ENCODE data around the gene ATG9A. TPM values are rescaled to one million over a fixed set of nuclear protein-coding genes. Genes with fewer than 3 reads are reported as not detected.
A peak's percentile ranks its signal among the peaks of the same experiment; 100 is the strongest.
"Not testable (repeated sequence)": the region's sequence is repeated elsewhere in the genome, so short reads cannot be mapped to it uniquely, and the experiment has no call there.

ATG9A gene
- polyA plus RNA-seq, 10 donors = 27.9 to 37.3 (median 32.6) TPM

GRCh38 chr2:219207134-219207883 lies 22.1 kb downstream of the ATG9A start:
- DNase-seq = no peak

DNA sequence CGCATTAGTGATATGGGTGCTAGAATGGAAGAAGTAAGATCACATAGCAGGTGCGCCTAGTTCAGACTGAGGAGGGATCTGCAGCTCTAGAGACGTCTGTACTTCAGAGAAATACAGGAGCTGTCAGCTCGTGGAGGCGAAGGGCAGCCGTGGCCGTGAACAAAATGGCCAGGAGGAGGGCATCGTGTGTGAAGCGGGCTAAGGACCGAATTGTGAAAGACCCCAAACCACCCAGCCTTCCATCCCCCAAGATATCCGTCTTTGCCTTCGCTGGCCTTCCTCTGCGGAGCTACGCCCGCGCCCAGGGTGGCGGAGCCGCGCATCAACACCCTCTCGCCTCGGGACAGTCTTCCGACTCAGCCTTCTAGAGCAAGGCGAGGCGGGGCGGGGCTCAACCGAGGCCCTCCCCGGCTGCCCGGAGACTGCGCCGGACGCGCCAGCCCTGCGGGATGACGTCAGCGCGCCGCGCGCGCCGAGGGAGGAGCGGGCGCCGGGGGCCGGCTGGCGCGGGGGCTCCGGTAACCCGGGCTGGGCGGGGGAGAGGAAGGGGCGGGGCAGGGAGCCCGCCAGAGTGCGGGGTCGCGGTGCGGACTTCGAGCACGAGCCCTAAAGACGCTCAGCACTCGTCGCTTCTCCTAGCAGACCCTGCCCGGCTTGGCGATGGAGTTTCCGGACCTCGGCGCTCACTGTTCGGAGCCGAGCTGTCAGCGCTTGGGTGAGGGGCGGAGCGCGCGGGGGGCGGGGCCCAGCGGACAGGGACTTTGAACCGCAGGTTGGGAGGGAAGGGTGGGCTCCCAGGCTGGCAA lies 22.9 kb downstream of the ATG9A start, which contains the start of gene ZFAND2B:
TSS of gene ZFAND2B (plus strand) at position 455 of the 806 bp plus-strand sequence. CDS start at position 661, 206 bp downstream.
- peak; percentile 96 to 99 (median 98) for DNase-seq

DNA sequence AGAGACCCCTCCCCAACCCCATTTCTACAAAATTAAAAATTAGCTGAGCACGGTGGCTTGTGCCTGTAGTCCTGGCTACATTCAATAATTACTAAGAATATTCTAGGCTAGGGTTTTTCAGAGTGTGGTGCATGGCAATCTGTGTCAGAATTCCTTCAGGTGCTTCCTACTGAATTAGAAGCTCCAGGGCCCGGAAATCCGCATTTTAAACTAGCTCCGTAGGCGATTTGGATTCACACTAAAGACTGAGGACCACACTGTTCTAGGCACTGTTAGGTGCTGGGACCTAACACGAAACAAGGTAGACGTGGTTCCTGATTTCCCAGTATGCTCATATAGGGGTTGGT lies 23.5 kb downstream of the ATG9A start:
- DNase-seq = no peak

DNA sequence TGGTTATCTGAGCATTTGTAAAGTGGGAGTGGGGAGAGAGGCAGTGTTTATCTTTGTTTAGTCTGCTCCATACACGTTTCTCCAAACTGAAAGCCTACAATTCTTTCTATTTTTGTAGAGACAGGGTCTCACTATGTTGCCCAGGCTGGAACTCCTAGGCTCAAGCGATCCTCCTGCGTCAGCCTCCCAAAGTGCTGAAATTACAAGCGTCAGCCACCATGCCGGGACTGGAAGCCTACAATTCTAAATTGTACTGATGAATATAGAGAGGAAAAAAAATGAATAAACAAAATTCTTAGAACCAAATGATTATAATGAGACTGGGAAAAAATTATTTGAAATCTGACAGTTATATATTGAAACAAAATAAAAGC lies 24.3 kb downstream of the ATG9A start:
- DNase-seq = no peak

DNA sequence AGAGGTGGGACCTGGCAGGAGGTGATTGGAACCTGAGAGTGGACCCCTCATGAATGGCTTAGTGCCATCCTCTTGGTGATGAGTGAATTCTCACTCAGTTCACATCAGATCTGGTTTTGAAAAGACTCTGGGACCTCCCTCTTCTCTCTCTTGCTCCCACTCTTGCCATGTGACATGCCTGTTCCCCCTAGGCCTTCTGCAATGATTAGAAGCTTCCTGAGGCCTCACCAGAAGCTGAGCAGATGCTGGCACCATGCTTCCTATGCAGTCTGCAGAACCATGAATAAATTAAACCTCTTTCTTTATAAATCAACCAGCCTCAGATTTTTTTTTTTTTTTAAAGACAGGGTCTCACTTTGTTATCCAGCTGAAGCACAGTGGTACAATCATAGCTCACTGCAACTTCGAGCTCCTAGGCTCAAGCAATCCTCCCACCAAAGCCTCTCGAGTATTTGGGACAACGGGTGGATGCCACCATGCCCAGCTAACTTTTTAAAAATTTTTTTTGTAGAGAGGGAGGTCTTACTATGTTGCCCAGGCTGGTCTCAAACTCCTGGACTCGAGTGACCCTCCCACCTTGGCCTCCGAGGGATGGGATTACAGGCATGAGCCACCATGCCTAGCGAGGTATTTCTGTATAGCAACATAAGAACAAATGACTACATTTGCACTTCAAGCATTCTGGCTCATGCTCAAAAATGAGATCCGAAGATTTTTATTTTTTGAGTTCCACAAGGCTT lies 24.8 kb downstream of the ATG9A start:
- DNase-seq = no peak

- DNase-seq = not testable (repeated sequence)
These were observed 28.1 kb downstream of the ATG9A start for GRCh38 chr2:219201331-219201730.

DNA sequence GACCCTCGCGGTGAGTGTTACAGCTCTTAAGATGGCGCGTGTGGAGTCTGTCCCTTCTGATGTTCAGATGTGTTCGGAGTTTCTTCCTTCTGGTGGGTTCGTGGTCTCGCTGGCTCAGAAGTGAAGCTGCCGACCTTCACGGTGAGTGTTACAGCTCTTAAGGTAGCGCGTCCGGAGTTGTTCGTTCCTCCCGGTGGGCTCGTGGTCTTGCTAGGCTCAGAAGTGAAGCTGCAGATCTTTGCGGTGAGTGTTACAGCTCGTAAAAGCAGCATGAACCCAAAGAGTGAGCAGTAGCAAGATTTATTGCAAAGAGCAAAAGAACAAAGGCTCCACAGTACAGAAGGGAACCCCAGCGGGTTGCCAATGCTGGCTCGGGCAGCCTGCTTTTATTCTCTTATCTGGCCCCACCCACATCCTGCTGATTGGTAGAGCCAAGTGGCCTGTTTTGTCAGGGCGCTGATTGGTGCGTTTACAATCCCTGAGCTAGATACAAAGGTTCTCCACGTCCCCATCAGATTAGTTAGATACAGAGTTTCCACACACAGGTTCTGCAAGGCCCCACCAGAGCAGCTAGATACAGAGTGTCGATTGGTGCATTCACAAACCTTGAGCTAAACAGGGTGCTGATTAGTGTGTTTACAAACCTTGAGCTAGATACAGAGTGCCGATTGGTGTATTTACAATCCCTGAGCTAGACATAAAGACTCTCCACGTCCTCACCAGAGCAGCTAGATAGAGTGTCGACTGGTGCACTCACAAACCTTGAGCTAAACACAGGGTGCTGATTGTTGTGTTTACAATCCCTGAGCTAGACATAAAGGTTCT lies 28.7 kb downstream of the ATG9A start:
- not testable (repeated sequence) for DNase-seq

GRCh38 chr2:219199470-219200211 lies 29.8 kb downstream of the ATG9A start:
- no peak for DNase-seq

GRCh38 chr2:219198974-219199373 lies 30.5 kb downstream of the ATG9A start:
- no peak for DNase-seq

DNA sequence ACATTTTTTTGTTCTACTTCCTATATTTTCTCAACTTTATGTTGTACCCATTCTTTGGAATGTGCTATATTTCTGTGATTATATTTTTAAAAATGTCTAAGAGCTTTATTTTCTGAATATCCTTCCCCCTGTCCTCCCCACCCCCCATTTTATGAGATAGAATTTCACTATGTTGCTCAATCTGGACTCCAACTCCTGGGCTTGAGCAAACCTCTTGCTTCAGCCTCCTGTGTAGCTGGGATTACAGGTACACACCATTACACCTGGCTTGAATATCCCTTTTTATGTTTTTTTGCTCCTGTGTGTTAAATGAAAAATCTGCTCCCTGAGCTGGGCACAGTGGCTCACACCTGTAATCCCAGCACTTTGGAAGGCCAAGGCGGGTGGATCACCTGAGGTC lies 32.0 kb downstream of the ATG9A start:
- no peak for DNase-seq

- no peak for DNase-seq
These were observed 42.5 kb downstream of the ATG9A start for GRCh38 chr2:219186754-219187456.

- DNase-seq = no peak
These were observed 45.3 kb downstream of the ATG9A start for GRCh38 chr2:219184121-219184520.

DNA sequence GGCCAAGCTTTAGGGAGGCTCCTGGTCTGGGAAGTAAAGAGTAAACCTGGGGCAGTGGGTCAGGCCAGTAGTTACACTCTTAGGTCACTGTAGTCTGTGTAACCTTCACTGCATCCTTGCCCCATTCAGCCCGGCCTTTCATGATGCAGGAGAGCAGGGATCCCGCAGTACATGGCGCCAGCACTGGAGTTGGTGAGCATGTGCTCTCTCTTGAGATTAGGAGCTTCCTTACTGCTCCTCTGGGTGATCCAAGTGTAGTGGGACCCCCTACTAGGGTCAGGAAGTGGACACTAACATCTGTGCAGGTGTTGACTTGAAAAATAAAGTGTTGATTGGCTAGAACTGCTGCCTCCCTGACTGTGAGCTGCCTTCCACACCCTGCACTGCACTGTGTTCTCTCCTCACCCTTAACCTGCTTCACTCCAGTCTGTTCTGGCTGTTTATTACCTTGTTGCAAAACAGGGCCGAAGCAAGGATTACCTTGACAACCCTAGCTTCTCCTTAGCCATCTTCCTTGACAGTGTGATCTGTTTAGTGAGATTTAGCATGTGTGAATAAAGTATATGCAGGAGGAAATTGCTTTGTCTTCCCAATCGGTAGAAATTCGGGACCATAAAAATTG lies 46.2 kb downstream of the ATG9A start:
- DNase-seq = no peak

- DNase-seq = no peak
These were observed 46.9 kb downstream of the ATG9A start for GRCh38 chr2:219182331-219183150.

GRCh38 chr2:219181531-219181930 lies 47.9 kb downstream of the ATG9A start:
- DNase-seq = no peak

- DNase-seq = no peak
These were observed 48.5 kb downstream of the ATG9A start for GRCh38 chr2:219180961-219181360.

GRCh38 chr2:219179601-219180465 lies 49.6 kb downstream of the ATG9A start:
- DNase-seq = no peak

Measured in muscle of back (tissue), 11 donors.